Activated naive CD4-positive, alpha-beta T cell treated with anti-CD3 and anti-CD28 coated beads for 36 hours (primary cell): ENCODE measurements around the gene NR3C1. TPM values are rescaled to one million over a fixed set of nuclear protein-coding genes. Genes with fewer than 3 reads are reported as not detected.

Experiments
- CTCF ChIA-PET: fragments of 350-600 bp; sonication (Branson Sonifier 250); formaldehyde crosslinking; loops from one replicate; lab custom pipeline; 2021; ENCODE audit warnings: antibody characterized with exemption; lab: Charles Lee
- DNase-seq: peaks from one replicate; pipeline ENCODE4 v3.0.0-alpha.2; 2020
- H3K27ac Mint-ChIP-seq: one replicate; pipeline ENCODE4 v1.8.0; 2021; ENCODE audit warnings: mild to moderate bottlenecking, mixed read lengths
- H3K27me3 Mint-ChIP-seq: one replicate; pipeline ENCODE4 v1.8.0; 2021; ENCODE audit warnings: low read depth, mixed read lengths
- H3K36me3 Mint-ChIP-seq: one replicate; pipeline ENCODE4 v1.8.0; 2021; ENCODE audit warnings: low read depth, mixed read lengths
- H3K4me1 Mint-ChIP-seq: one replicate; pipeline ENCODE4 v1.8.0; 2021; ENCODE audit warnings: low read depth, mixed read lengths
- H3K4me3 Mint-ChIP-seq: one replicate; pipeline ENCODE4 v1.8.0; 2021; ENCODE audit warnings: mild to moderate bottlenecking, moderate library complexity, mixed read lengths
- H3K9me3 Mint-ChIP-seq: one replicate; pipeline ENCODE4 v1.8.0; 2021; ENCODE audit warnings: mixed read lengths
- intact Hi-C: fragments of 100-400 bp; cut with micrococcal nuclease; formaldehyde crosslinking; loops from one replicate; pipeline ENCODE4 v1.15.1; 2023
- total RNA-seq, 2 experiments: library from RNA; stranded (reverse); gene quantifications; one replicate each; pipeline ENCODE4 v1.2.3, GENCODE V29; 2021

Gene NR3C1
- total RNA-seq, 2 experiments from 2014 or later, result 41.8 to 42.9 TPM

- H3K4me1 Mint-ChIP-seq, result peaks cover 59% of the 10 kb centered on the region
- H3K36me3 Mint-ChIP-seq, result peaks cover 9% of the 10 kb centered on the region
- CTCF ChIA-PET, result no interaction called here
- H3K27ac Mint-ChIP-seq, result no peak overlapping the region
- H3K9me3 Mint-ChIP-seq, result no peaks in the 10 kb centered on the region
- no peaks in the 10 kb centered on the region for H3K27me3 Mint-ChIP-seq
- intact Hi-C loops, result loop anchor here (2.0 kb wide), 1 partner anchor 24 kb away; no protein-coding TSS in a partner anchor
- H3K4me3 Mint-ChIP-seq, result no peak overlapping the region
- no peak for DNase-seq
These were observed 84.7 kb downstream of the NR3C1 start for GRCh38 chr5:143318833-143319232.

- Mint-ChIP-seq H3K27me3 (no peaks in the 10 kb centered on the region), H3K9me3 (no peaks in the 10 kb centered on the region), H3K36me3 (peaks cover 8% of the 10 kb centered on the region), H3K4me1 (peaks cover 59% of the 10 kb centered on the region), H3K4me3 (no peak overlapping the region), H3K27ac (no peak overlapping the region)
- intact Hi-C loops, result loop anchor here (2.0 kb wide), 1 partner anchor 25 kb away; no protein-coding TSS in a partner anchor
- CTCF ChIA-PET, result no interaction called here
- no peak for DNase-seq
These were observed 85.2 kb downstream of the NR3C1 start for GRCh38 chr5:143318270-143318669.

GRCh38 chr5:143316844-143317631, 86.4 kb downstream of the NR3C1 start:
- Mint-ChIP-seq H3K27me3 (no peaks in the 10 kb centered on the region), H3K4me1 (peaks cover 56% of the 10 kb centered on the region), H3K4me3 (no peak overlapping the region), H3K9me3 (no peaks in the 10 kb centered on the region), H3K36me3 (peaks cover 13% of the 10 kb centered on the region), H3K27ac (no peak overlapping the region)
- intact Hi-C loops, result no loop called here
- CTCF ChIA-PET, result interaction anchor here (0.7 kb wide), 1 partner anchor 163 kb away, joined by 3 read pairs; no protein-coding TSS in a partner anchor
- DNase-seq, result no peak

- intact Hi-C loops, result no loop called here
- H3K36me3 Mint-ChIP-seq, result peaks cover 17% of the 10 kb centered on the region
- H3K9me3 Mint-ChIP-seq, result no peaks in the 10 kb centered on the region
- CTCF ChIA-PET, result no interaction called here
- no peak overlapping the region for H3K27ac Mint-ChIP-seq
- H3K4me3 Mint-ChIP-seq, result no peak overlapping the region
- no peak for DNase-seq
- H3K4me1 Mint-ChIP-seq, result peaks cover 56% of the 10 kb centered on the region
- no peaks in the 10 kb centered on the region for H3K27me3 Mint-ChIP-seq
These were observed 87.1 kb downstream of the NR3C1 start for GRCh38 chr5:143316337-143316736.

- no peaks in the 10 kb centered on the region for H3K27me3 Mint-ChIP-seq
- H3K36me3 Mint-ChIP-seq, result peaks cover 19% of the 10 kb centered on the region
- H3K9me3 Mint-ChIP-seq, result no peaks in the 10 kb centered on the region
- intact Hi-C loops, result no loop called here
- DNase-seq, result no peak
- H3K27ac Mint-ChIP-seq, result no peak overlapping the region
- H3K4me1 Mint-ChIP-seq, result peaks cover 56% of the 10 kb centered on the region
- CTCF ChIA-PET, result no interaction called here
- H3K4me3 Mint-ChIP-seq, result no peak overlapping the region
These were observed 87.6 kb downstream of the NR3C1 start for GRCh38 chr5:143315929-143316328.

GRCh38 chr5:143315214-143315613, 88.3 kb downstream of the NR3C1 start:
- no peak for DNase-seq
- Mint-ChIP-seq H3K4me1 (peaks cover 54% of the 10 kb centered on the region), H3K27ac (no peak overlapping the region), H3K9me3 (no peaks in the 10 kb centered on the region), H3K36me3 (peaks cover 23% of the 10 kb centered on the region), H3K4me3 (no peak overlapping the region), H3K27me3 (no peaks in the 10 kb centered on the region)
- CTCF ChIA-PET, result no interaction called here
- intact Hi-C loops, result no loop called here

- peaks cover 58% of the 10 kb centered on the region for H3K4me1 Mint-ChIP-seq
- intact Hi-C loops, result no loop called here
These were observed 88.8 kb downstream of the NR3C1 start for GRCh38 chr5:143314659-143315058.

GRCh38 chr5:143314099-143314498, 89.4 kb downstream of the NR3C1 start:
- no peak for DNase-seq
- Mint-ChIP-seq H3K4me1 (peaks cover 57% of the 10 kb centered on the region), H3K4me3 (no peak overlapping the region), H3K27ac (peak overlapping the region; percentile 48), H3K36me3 (peaks cover 34% of the 10 kb centered on the region), H3K27me3 (no peaks in the 10 kb centered on the region), H3K9me3 (no peaks in the 10 kb centered on the region)
- intact Hi-C loops, result no loop called here
- CTCF ChIA-PET, result interaction anchor here (0.7 kb wide), 2 partner anchors 17 to 435 kb away, joined by 3 read pairs; no protein-coding TSS in a partner anchor

More at GRCh38 chr5:143314659-143315058, 88.8 kb downstream of the NR3C1 start:
- Mint-ChIP-seq H3K27me3 (no peaks in the 10 kb centered on the region), H3K9me3 (no peaks in the 10 kb centered on the region), H3K4me3 (no peak overlapping the region), H3K36me3 (peaks cover 28% of the 10 kb centered on the region), H3K27ac (peak overlapping the region; percentile 2)
- DNase-seq, result no peak
- CTCF ChIA-PET, result interaction anchor here (0.7 kb wide), 1 partner anchor 16 kb away, joined by 3 read pairs; no protein-coding TSS in a partner anchor

GRCh38 chr5:143313298-143313852, 90.1 kb downstream of the NR3C1 start:
- Mint-ChIP-seq H3K27me3 (no peaks in the 10 kb centered on the region), H3K36me3 (peaks cover 40% of the 10 kb centered on the region), H3K9me3 (no peaks in the 10 kb centered on the region), H3K4me1 (peaks cover 52% of the 10 kb centered on the region), H3K4me3 (no peak overlapping the region), H3K27ac (peak overlapping the region; percentile 48)
- CTCF ChIA-PET, result interaction anchor here (0.7 kb wide), 1 partner anchor 435 kb away, joined by 3 read pairs; no protein-coding TSS in a partner anchor
- DNase-seq, result no peak
- intact Hi-C loops, result no loop called here

- H3K4me1 Mint-ChIP-seq, result peaks cover 48% of the 10 kb centered on the region
- CTCF ChIA-PET, result no interaction called here
These were observed 90.7 kb downstream of the NR3C1 start for GRCh38 chr5:143312822-143313221.

GRCh38 chr5:143311955-143312354, 91.5 kb downstream of the NR3C1 start:
- Mint-ChIP-seq H3K36me3 (peaks cover 46% of the 10 kb centered on the region), H3K27ac (no peak overlapping the region)
- CTCF ChIA-PET, result interaction anchor here (0.7 to 1.4 kb wide), 2 partner anchors 9 to 93 kb away, joined by 3 to 4 read pairs; no protein-coding TSS in a partner anchor

More at GRCh38 chr5:143312822-143313221, 90.7 kb downstream of the NR3C1 start:
- Mint-ChIP-seq H3K4me3 (no peak overlapping the region), H3K27me3 (no peaks in the 10 kb centered on the region), H3K9me3 (no peaks in the 10 kb centered on the region), H3K36me3 (peaks cover 44% of the 10 kb centered on the region), H3K27ac (no peak overlapping the region)
- intact Hi-C loops, result no loop called here
- DNase-seq, result no peak

GRCh38 chr5:143311428-143311827, 92.1 kb downstream of the NR3C1 start:
- peaks cover 40% of the 10 kb centered on the region for H3K4me1 Mint-ChIP-seq
- peaks cover 46% of the 10 kb centered on the region for H3K36me3 Mint-ChIP-seq
- H3K9me3 Mint-ChIP-seq, result no peaks in the 10 kb centered on the region
- intact Hi-C loops, result no loop called here
- H3K4me3 Mint-ChIP-seq, result no peak overlapping the region
- H3K27ac Mint-ChIP-seq, result no peak overlapping the region
- DNase-seq, result no peak
- H3K27me3 Mint-ChIP-seq, result no peaks in the 10 kb centered on the region
- CTCF ChIA-PET, result interaction anchor here (0.7 to 1.4 kb wide), 2 partner anchors 9 to 93 kb away, joined by 3 to 4 read pairs; no protein-coding TSS in a partner anchor

More at GRCh38 chr5:143311955-143312354, 91.5 kb downstream of the NR3C1 start:
- Mint-ChIP-seq H3K27me3 (no peaks in the 10 kb centered on the region), H3K9me3 (no peaks in the 10 kb centered on the region), H3K4me3 (no peak overlapping the region), H3K4me1 (peaks cover 42% of the 10 kb centered on the region)
- no peak for DNase-seq
- intact Hi-C loops, result no loop called here
